Erythroblast (primary cell): ENCODE measurements around the gene MS4A4E.

Experiments
- GATA1 ChIP-seq: IDR thresholded peaks from 2 replicates; pipeline ENCODE4 v1.6.1; 2011; ENCODE audit warnings: low read depth, mild to moderate bottlenecking, control low read depth, low read length, moderate library complexity
- POLR2A ChIP-seq: IDR thresholded peaks from 2 replicates; pipeline ENCODE4 v1.6.1; 2011; ENCODE audit warnings: mild to moderate bottlenecking, low read length

- TF ChIP-seq POLR2A (no peak), GATA1 (no peak)
These were observed 9.5 kb upstream of the MS4A4E start for GRCh38 chr11:60252213-60253108.
